ENCODE results near the gene UST.

UST gene

DNA sequence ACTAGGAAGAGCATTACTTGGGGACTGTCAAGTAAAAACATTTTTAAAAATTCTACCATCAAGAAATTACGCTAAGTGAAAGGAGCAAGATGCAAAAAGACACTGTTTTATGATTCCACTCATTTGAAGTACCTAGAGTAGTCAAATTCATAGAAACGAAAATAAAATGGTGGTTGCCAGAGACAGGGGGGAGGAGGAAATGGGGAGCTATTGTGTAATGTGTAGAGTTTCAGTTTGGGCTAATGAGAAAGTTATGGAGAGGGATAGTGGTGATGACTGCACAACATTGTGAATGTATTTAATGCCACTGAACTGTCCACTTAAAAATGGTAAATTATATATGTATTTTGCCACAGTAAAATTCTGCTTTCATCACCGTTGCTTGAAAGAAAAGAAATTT lies 83.8 kb downstream of the UST start:
- Histone ChIP-seq H3K4me1 (ENCODE audit: control insufficient read depth, insufficient read depth, low read length) (peaks cover 3% of the 10 kb centered on the region; the same call in 1 of the 2 replicates), H3K36me3 (ENCODE audit: control insufficient read depth, insufficient read depth, low read length) (no peaks in the 10 kb centered on the region), H3K9me3 (ENCODE audit: control insufficient read depth, insufficient read depth, low read length) (no peaks in the 10 kb centered on the region), H3K27ac (ENCODE audit: low read length) (no peak overlapping the region), H3K27me3 (ENCODE audit: control insufficient read depth, insufficient read depth, low read length) (no peaks in the 10 kb centered on the region), H3K4me3 (ENCODE audit: low read length) (no peak overlapping the region)
- WGBS (ENCODE audit: insufficient coverage, insufficient read length): no CpG with 5 or more reads among the region's 3 CpGs
- DNase-seq (ENCODE audit: low read depth, low spot score): no peak

DNA sequence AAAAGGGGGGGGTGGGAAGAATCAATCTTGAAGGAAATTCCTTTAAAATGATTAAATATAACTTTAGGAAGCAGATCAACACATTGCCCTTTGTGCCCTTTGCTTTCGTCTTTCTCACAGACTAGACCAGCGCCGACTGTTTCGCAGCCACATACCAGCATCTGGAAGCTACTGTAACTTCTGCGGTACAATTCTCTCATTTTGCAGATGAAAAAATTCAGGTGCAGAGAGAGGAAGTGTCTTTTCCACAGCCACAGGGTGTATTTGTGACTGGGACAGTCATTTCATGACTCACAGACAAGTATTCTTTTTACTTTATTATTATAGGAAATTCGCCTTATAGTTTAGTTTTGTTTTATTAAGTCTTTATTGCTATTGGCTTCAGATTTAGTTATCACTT lies 84.2 kb downstream of the UST start:
- Histone ChIP-seq H3K9me3 (ENCODE audit: control insufficient read depth, insufficient read depth, low read length) (no peaks in the 10 kb centered on the region), H3K27me3 (ENCODE audit: control insufficient read depth, insufficient read depth, low read length) (no peaks in the 10 kb centered on the region), H3K36me3 (ENCODE audit: control insufficient read depth, insufficient read depth, low read length) (no peaks in the 10 kb centered on the region), H3K4me3 (ENCODE audit: low read length) (no peak overlapping the region), H3K4me1 (ENCODE audit: control insufficient read depth, insufficient read depth, low read length) (peaks cover 3% of the 10 kb centered on the region; the same call in 1 of the 2 replicates), H3K27ac (ENCODE audit: low read length) (no peak overlapping the region)
- WGBS (ENCODE audit: insufficient coverage, insufficient read length): no CpG with 5 or more reads among the region's 6 CpGs
- no peak for DNase-seq (ENCODE audit: low read depth, low spot score)

DNA sequence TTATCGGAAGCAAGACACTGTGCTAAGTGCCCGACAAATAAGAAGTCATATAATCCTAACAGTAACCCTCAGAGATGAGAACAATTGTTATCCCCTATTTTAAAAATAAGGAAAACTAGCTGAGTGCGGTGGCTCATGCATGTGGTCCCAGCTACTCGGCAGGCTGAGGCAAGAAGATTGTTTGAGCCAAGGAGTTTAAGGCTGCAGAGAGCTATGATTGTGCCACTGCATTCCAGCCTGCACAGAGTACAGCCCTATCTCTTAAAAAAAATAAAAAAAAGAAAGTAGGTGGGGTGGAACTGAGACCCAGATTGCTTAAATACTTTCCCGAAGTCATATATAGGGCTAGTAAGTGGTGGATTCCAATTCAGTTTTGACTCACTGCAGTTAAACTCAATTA lies 84.7 kb downstream of the UST start:
- Histone ChIP-seq H3K36me3 (ENCODE audit: control insufficient read depth, insufficient read depth, low read length) (no peaks in the 10 kb centered on the region), H3K4me3 (ENCODE audit: low read length) (no peak overlapping the region), H3K9me3 (ENCODE audit: control insufficient read depth, insufficient read depth, low read length) (no peaks in the 10 kb centered on the region), H3K27me3 (ENCODE audit: control insufficient read depth, insufficient read depth, low read length) (no peaks in the 10 kb centered on the region), H3K4me1 (ENCODE audit: control insufficient read depth, insufficient read depth, low read length) (peaks cover 4% of the 10 kb centered on the region; the same call in 1 of the 2 replicates), H3K27ac (ENCODE audit: low read length) (no peak overlapping the region)
- no CpG with 5 or more reads among the region's 5 CpGs for WGBS (ENCODE audit: insufficient coverage, insufficient read length)
- no peak for DNase-seq (ENCODE audit: low read depth, low spot score)

DNA sequence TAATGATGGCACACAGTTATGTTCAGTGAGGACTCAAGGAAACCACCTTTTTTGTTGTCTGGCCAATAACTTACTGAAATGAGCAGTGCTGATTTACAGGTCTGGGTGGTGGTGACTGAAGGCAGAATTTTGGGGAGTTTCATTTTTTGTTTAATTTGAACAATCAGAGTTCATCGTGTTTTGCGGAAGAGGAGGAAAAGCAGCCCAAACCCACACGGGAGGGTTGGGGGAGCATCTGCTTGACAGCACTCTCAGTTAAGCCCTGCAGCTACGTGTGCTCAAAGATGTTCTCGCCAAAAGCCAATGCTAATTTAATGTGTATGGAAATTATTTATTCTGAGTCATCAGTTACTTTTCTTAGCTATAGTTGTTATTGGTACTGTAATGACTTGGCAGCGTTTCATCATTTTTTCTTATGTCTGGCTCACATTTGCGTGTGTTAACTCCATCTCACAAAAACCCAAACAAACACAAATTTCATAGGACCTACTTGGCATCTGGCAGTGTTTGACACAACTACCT lies 89.2 kb downstream of the UST start:
- WGBS (ENCODE audit: insufficient coverage, insufficient read length): no CpG with 5 or more reads among the region's 7 CpGs
- peaks cover 11% of the 10 kb centered on the region for H3K4me1 ChIP-seq (ENCODE audit: control insufficient read depth, insufficient read depth, low read length)
- H3K27me3 ChIP-seq (ENCODE audit: control insufficient read depth, insufficient read depth, low read length): no peaks in the 10 kb centered on the region
- H3K9me3 ChIP-seq (ENCODE audit: control insufficient read depth, insufficient read depth, low read length): no peaks in the 10 kb centered on the region
- DNase-seq (ENCODE audit: low read depth, low spot score): no peak
- no peaks in the 10 kb centered on the region for H3K36me3 ChIP-seq (ENCODE audit: control insufficient read depth, insufficient read depth, low read length)
- H3K27ac ChIP-seq (ENCODE audit: low read length): no peak overlapping the region
- H3K4me3 ChIP-seq (ENCODE audit: low read length): no peak overlapping the region

DNA sequence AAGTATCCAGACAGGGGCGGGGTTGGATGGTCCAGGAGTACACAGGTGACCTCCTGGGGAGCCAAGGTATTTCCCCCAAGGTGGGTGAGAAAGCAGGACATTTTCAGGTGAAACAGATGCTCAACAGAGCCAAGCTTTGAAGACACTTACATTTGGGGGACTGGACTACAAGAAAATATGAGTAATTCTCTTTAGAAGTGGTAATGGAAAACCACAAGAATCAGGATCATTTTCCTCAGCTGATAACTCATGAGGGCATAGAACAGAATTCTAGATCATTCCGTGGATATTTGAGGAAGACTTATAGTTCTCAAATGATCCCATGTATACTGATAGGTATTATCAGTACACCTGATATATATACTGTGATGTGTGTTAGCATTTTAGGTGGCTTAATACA lies 89.9 kb downstream of the UST start:
- no peak for DNase-seq (ENCODE audit: low read depth, low spot score)
- H3K27me3 ChIP-seq (ENCODE audit: control insufficient read depth, insufficient read depth, low read length): no peaks in the 10 kb centered on the region
- no peaks in the 10 kb centered on the region for H3K9me3 ChIP-seq (ENCODE audit: control insufficient read depth, insufficient read depth, low read length)
- H3K27ac ChIP-seq (ENCODE audit: low read length): no peak overlapping the region
- H3K4me1 ChIP-seq (ENCODE audit: control insufficient read depth, insufficient read depth, low read length): peaks cover 11% of the 10 kb centered on the region
- no CpG with 5 or more reads among the region's 2 CpGs for WGBS (ENCODE audit: insufficient coverage, insufficient read length)
- no peaks in the 10 kb centered on the region for H3K36me3 ChIP-seq (ENCODE audit: control insufficient read depth, insufficient read depth, low read length)
- H3K4me3 ChIP-seq (ENCODE audit: low read length): no peak overlapping the region

DNA sequence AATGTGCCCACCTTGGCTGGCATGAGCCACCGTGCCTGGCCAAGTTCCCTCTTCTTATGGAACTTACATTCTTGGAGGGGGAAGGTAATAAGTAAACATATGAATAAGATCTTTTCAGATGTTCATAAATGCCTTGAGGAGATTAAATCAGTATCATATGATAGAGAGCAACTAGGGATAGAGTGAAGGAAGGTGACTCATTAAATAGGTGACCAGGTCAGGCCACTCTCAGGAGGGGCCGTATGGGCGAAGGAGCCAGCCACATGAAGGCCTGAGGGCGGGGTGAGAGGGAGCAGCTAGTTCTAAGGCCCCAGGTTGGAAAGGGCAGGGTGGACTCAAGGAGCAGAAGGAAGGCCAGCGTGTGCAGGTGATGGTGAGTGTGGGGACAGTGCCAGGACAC lies 91.1 kb downstream of the UST start:
- no peak for DNase-seq (ENCODE audit: low read depth, low spot score)
- no peak overlapping the region for H3K27ac ChIP-seq (ENCODE audit: low read length)
- H3K9me3 ChIP-seq (ENCODE audit: control insufficient read depth, insufficient read depth, low read length): no peaks in the 10 kb centered on the region
- H3K4me3 ChIP-seq (ENCODE audit: low read length): no peak overlapping the region
- peaks cover 11% of the 10 kb centered on the region for H3K4me1 ChIP-seq (ENCODE audit: control insufficient read depth, insufficient read depth, low read length)
- H3K27me3 ChIP-seq (ENCODE audit: control insufficient read depth, insufficient read depth, low read length): no peaks in the 10 kb centered on the region
- H3K36me3 ChIP-seq (ENCODE audit: control insufficient read depth, insufficient read depth, low read length): no peaks in the 10 kb centered on the region
- WGBS (ENCODE audit: insufficient coverage, insufficient read length): no CpG with 5 or more reads among the region's 5 CpGs

DNA sequence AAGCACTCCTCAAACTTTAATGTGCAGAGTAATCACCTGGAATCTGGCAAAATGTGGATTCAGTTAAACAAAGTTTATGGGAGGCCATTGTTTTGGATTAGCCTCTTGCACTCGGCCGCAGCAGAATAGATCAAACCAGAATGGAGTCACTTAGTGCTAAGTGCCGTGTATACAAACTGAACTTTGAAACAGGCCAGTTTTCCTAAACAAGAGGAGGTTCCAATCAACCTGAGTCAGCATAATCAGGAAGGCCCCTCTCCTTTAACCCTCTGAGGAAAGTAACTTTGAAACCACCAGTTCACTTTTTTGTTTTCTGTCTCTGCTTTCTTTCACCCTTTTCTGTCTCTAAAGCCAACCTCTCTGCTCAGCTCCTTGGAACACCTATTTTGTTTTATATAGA lies 92.2 kb downstream of the UST start:
- DNase-seq (ENCODE audit: low read depth, low spot score): no peak
- no peak overlapping the region for H3K27ac ChIP-seq (ENCODE audit: low read length)
- no peak overlapping the region for H3K4me3 ChIP-seq (ENCODE audit: low read length)
- H3K4me1 ChIP-seq (ENCODE audit: control insufficient read depth, insufficient read depth, low read length): peaks cover 11% of the 10 kb centered on the region
- no CpG with 5 or more reads among the region's 3 CpGs for WGBS (ENCODE audit: insufficient coverage, insufficient read length)
- H3K36me3 ChIP-seq (ENCODE audit: control insufficient read depth, insufficient read depth, low read length): no peaks in the 10 kb centered on the region
- H3K9me3 ChIP-seq (ENCODE audit: control insufficient read depth, insufficient read depth, low read length): no peaks in the 10 kb centered on the region
- no peaks in the 10 kb centered on the region for H3K27me3 ChIP-seq (ENCODE audit: control insufficient read depth, insufficient read depth, low read length)

DNA sequence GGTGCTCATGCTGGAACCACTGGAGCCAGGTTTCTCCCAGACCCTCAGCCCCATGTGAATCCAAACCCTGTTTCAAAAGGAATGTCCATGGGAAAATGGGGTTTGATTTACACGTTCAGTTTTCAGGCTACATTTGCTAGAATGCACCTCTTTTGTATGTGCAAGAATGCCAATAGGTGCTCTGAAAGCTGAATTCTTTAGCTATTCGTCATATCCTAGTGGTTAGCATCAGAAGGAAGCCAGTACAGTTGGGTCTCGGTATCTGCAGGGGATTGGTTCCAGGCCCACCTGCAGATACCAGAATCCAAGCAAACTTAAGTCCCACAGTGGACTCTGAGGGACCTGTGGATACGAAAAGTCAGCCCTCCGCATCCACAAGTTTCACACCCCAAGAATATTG lies 93.4 kb downstream of the UST start:
- no peaks in the 10 kb centered on the region for H3K27me3 ChIP-seq (ENCODE audit: control insufficient read depth, insufficient read depth, low read length)
- no peak overlapping the region for H3K27ac ChIP-seq (ENCODE audit: low read length)
- DNase-seq (ENCODE audit: low read depth, low spot score): no peak
- H3K36me3 ChIP-seq (ENCODE audit: control insufficient read depth, insufficient read depth, low read length): no peaks in the 10 kb centered on the region
- H3K4me3 ChIP-seq (ENCODE audit: low read length): no peak overlapping the region
- H3K9me3 ChIP-seq (ENCODE audit: control insufficient read depth, insufficient read depth, low read length): no peaks in the 10 kb centered on the region
- peaks cover 11% of the 10 kb centered on the region for H3K4me1 ChIP-seq (ENCODE audit: control insufficient read depth, insufficient read depth, low read length)
- no CpG with 5 or more reads among the region's 5 CpGs for WGBS (ENCODE audit: insufficient coverage, insufficient read length)

DNA sequence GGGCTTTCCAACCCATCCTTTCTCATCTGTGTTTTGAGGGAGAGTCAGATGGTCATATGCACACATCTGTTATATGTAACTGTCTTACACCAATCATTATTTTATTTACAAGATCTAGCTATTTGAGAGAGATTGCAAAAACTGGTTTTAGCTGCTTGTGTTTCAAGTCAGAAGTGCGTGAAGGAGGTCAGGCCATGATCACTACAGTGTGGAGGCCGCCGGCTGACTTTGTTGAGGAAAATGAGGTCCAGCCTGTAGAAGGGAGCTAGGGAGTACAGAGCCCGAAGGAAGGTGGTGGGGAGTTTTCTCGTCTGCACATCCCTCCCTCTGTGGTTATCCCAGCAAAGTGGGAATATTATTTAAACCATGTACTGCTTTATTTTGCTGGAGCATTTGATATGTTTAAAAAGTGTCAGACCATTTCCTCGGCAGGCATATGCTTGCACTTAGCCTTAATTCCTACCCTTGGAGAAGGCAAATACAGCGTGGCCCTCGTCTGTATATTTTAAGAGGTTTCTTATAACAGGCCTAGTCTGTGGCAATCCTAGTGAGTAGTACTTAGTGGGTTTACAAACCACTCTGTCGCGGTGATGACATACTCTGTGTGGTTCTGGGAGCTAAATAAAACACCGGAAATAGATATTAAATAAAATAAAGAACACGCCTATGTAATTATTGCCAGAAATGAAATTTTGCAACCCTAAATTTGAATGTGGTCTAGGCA lies 95.6 kb downstream of the UST start:
- Histone ChIP-seq H3K36me3 (ENCODE audit: control insufficient read depth, insufficient read depth, low read length) (no peaks in the 10 kb centered on the region), H3K27me3 (ENCODE audit: control insufficient read depth, insufficient read depth, low read length) (no peaks in the 10 kb centered on the region), H3K4me1 (ENCODE audit: control insufficient read depth, insufficient read depth, low read length) (peaks cover 10% of the 10 kb centered on the region), H3K27ac (ENCODE audit: low read length) (no peak overlapping the region), H3K9me3 (ENCODE audit: control insufficient read depth, insufficient read depth, low read length) (no peaks in the 10 kb centered on the region), H3K4me3 (ENCODE audit: low read length) (no peak overlapping the region)
- WGBS (ENCODE audit: insufficient coverage, insufficient read length): no CpG with 5 or more reads among the region's 12 CpGs
- no peak for DNase-seq (ENCODE audit: low read depth, low spot score)

DNA sequence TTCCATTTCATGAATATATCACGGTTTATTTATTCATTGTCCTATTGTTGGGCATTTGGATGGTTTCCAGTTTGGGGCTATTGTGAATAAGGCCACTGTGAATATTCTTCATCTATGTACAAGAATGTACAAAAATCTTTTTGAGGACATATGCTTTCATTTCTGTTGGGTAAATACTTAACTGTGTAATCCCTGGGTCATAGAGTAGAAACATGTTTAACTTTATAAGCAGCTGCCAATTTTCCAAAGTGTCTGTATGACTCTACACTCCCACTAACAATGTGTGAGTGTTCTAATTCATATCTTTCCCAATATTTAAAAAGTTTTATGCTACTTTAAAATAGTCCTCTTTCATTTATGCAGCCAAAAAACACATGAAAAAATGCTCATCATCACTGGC lies 98.6 kb downstream of the UST start:
- Histone ChIP-seq H3K4me1 (ENCODE audit: control insufficient read depth, insufficient read depth, low read length) (peaks cover 4% of the 10 kb centered on the region), H3K27ac (ENCODE audit: low read length) (no peak overlapping the region), H3K36me3 (ENCODE audit: control insufficient read depth, insufficient read depth, low read length) (no peaks in the 10 kb centered on the region), H3K4me3 (ENCODE audit: low read length) (no peak overlapping the region), H3K27me3 (ENCODE audit: control insufficient read depth, insufficient read depth, low read length) (no peaks in the 10 kb centered on the region), H3K9me3 (ENCODE audit: control insufficient read depth, insufficient read depth, low read length) (no peaks in the 10 kb centered on the region)
- no CpG with 5 or more reads among the region's 1 CpG for WGBS (ENCODE audit: insufficient coverage, insufficient read length)
- no peak for DNase-seq (ENCODE audit: low read depth, low spot score)

Measured in iPS DF 6.9 (cell line).